OCI-LY7 (cell line): ENCODE data around the gene MOBP. TPM values are rescaled to one million over a fixed set of nuclear protein-coding genes. Genes with fewer than 3 reads are reported as not detected.

Source experiments
- BruUV-seq: library from RNA; stranded (reverse); fragments of 400-500 nt; replicated peaks from 2 replicates; lab custom pipeline; 2021; lab: Mats Ljungman, UMichigan
- CTCF ChIA-PET: fragments of 300-600 bp; sonication (Branson Sonifier 250); formaldehyde crosslinking; loops from one replicate; lab custom pipeline; 2022; ENCODE audit warnings: antibody characterized with exemption; ENCODE audit not compliant: unreplicated experiment; lab: Charles Lee
- POLR2A ChIA-PET: fragments of 300-600 bp; sonication (Branson Sonifier 250); formaldehyde crosslinking; loops from one replicate; lab custom pipeline; 2022; ENCODE audit warnings: antibody characterized with exemption; lab: Charles Lee
- DNase-seq: peaks from one replicate; pipeline ENCODE4 v3.0.0-alpha.2; 2015; ENCODE audit warnings: low spot score
- H2AFZ ChIP-seq: fragments of 200-600 bp; sonication (generic), shearing (Covaris generic); 2 replicates; pipeline ENCODE4 v1.6.1; 2014; ENCODE audit warnings: mild to moderate bottlenecking, antibody characterized with exemption, low read length, moderate library complexity
- H3K27ac ChIP-seq: fragments of 200-600 bp; sonication (generic); 2 replicates; pipeline ENCODE4 v1.5.1; 2014; ENCODE audit warnings: mixed run types, low read depth, mild to moderate bottlenecking, moderate library complexity, low read length, inconsistent platforms; ENCODE audit not compliant: poor library complexity, severe bottlenecking
- H3K36me3 ChIP-seq: fragments of 200-600 bp; sonication (generic); 2 replicates; pipeline ENCODE4 v1.6.1; 2014; ENCODE audit warnings: mild to moderate bottlenecking, antibody characterized with exemption, low read length, moderate library complexity, mixed read lengths; ENCODE audit not compliant: insufficient read depth
- H3K4me1 ChIP-seq: fragments of 200-600 bp; sonication (generic); 2 replicates; pipeline ENCODE4 v1.5.1; 2014; ENCODE audit warnings: mild to moderate bottlenecking, low read length; ENCODE audit not compliant: insufficient read depth, poor library complexity, severe bottlenecking
- H3K4me2 ChIP-seq: fragments of 200-600 bp; sonication (generic); 2 replicates; pipeline ENCODE4 v1.6.1; 2014; ENCODE audit warnings: mild to moderate bottlenecking, low read length
- H3K4me3 ChIP-seq: fragments of 200-600 bp; sonication (generic); 2 replicates; pipeline ENCODE4 v1.5.1; 2014; ENCODE audit warnings: mild to moderate bottlenecking, low read depth, low read length; ENCODE audit not compliant: poor library complexity, severe bottlenecking
- H3K79me2 ChIP-seq: fragments of 200-600 bp; sonication (generic); 2 replicates; pipeline ENCODE4 v1.6.1; 2016; ENCODE audit warnings: low read depth, mild to moderate bottlenecking, low read length, moderate library complexity, mixed read lengths; ENCODE audit not compliant: insufficient read depth
- H3K9me2 ChIP-seq: fragments of 200-600 bp; sonication (generic); 2 replicates; pipeline ENCODE4 v1.6.1; 2016; ENCODE audit warnings: mild to moderate bottlenecking, low read length, mixed read lengths; ENCODE audit not compliant: insufficient read depth
- H3K9me3 ChIP-seq: fragments of 200-600 bp; sonication (generic); 2 replicates; pipeline ENCODE4 v1.6.1; 2014; ENCODE audit warnings: mild to moderate bottlenecking, mixed run types, low read length, mixed read lengths
- H4K20me1 ChIP-seq: fragments of 200-600 bp; sonication (generic); 2 replicates; pipeline ENCODE4 v1.6.1; 2014; ENCODE audit warnings: mild to moderate bottlenecking, antibody characterized with exemption, low read length, moderate library complexity, mixed read lengths; ENCODE audit not compliant: insufficient read depth
- EZH2phosphoT487 ChIP-seq: fragments of 200-600 bp; sonication (generic); IDR thresholded peaks from 2 replicates; pipeline ENCODE4 v1.6.1; 2018; ENCODE audit warnings: low read depth, borderline replicate concordance, mild to moderate bottlenecking, mixed run types, antibody characterized with exemption, low read length, moderate library complexity, mixed read lengths
- intact Hi-C: fragments of 100-400 bp; cut with micrococcal nuclease; formaldehyde crosslinking; loops from one replicate; pipeline ENCODE4 v1.10.0; 2022; ENCODE audit not compliant: unreplicated experiment
- total RNA-seq, 2 experiments: library from RNA; depleted of rRNA in 1 of 2; stranded (reverse); fragments of >200 nt in 1 of 2; shearing (Covaris generic) in 1 of 2; gene quantifications; 2 replicates each; pipeline ENCODE4 v1.2.3, GENCODE V29; 2014 to 2022
- TF ChIP-seq, protein P1 (sequence below): fragments of 200-600 bp; sonication (generic); conservative IDR thresholded peaks from 2 replicates; pipeline ENCODE4 v1.5.1; 2014; ENCODE audit warnings: mild to moderate bottlenecking, antibody characterized with exemption, low read length, moderate library complexity, mixed read lengths

Gene MOBP
- total RNA-seq, 2 experiments from 2014 or later = not detected

DNA sequence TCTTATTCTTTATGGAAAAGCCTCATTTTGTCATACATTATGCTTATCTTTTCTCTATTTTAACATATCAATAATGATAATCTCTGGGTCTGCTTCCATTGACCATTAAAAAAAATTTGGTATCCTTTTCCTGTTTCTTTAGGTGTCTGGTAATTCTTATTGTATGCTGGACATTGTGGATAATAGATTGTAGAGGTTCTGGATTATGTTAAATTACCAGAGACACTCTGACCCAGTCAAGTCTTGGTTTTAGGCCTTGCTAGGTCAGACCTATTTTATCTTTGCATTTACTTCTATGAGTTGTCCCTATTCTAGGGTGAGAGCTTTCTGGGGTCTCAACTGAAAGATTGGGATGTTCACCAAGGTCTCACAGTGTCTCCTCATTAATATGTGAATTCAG, 9.3 kb downstream of the MOBP start:
- BruUV-seq = no TSS peak

DNA sequence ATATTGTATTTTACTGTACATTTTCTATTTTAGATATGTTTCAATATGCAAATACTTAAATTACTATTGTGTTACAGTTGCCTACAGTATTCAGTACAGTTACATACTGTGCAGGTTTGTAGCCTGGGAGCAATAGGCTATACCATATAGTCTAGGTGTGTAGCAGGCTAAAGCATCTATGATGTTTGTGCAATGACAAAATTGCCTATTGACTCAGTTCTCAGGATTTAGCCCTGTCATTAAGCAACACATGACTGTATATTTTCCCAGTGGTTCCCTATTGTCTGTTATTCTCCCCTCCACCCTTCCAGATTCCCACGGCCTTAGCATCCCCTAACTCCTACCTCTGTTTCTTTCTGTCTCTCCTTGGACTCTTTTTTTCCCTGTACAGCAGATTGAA, 10.7 kb downstream of the MOBP start:
- H3K4me3 ChIP-seq = no peak overlapping the region
- no TSS peak for BruUV-seq
- no peak overlapping the region for H3K27ac ChIP-seq
- intact Hi-C loops = no loop called here
- H3K36me3 ChIP-seq = no peaks in the 10 kb centered on the region
- TF ChIP-seq EZH2phosphoT487 = no peak
- TF ChIP-seq, protein P1, sequence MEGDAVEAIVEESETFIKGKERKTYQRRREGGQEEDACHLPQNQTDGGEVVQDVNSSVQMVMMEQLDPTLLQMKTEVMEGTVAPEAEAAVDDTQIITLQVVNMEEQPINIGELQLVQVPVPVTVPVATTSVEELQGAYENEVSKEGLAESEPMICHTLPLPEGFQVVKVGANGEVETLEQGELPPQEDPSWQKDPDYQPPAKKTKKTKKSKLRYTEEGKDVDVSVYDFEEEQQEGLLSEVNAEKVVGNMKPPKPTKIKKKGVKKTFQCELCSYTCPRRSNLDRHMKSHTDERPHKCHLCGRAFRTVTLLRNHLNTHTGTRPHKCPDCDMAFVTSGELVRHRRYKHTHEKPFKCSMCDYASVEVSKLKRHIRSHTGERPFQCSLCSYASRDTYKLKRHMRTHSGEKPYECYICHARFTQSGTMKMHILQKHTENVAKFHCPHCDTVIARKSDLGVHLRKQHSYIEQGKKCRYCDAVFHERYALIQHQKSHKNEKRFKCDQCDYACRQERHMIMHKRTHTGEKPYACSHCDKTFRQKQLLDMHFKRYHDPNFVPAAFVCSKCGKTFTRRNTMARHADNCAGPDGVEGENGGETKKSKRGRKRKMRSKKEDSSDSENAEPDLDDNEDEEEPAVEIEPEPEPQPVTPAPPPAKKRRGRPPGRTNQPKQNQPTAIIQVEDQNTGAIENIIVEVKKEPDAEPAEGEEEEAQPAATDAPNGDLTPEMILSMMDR = no peak
- no peak overlapping the region for H3K4me2 ChIP-seq
- ChIA-PET POLR2A (interaction anchor here (0.6 to 1.4 kb wide), 4 partner anchors 7 to 136 kb away, joined by 4 to 8 read pairs (median 4); no protein-coding TSS in a partner anchor), CTCF (no interaction called here)
- H3K9me3 ChIP-seq = no peaks in the 10 kb centered on the region
- no peak overlapping the region for H2AFZ ChIP-seq
- no peaks in the 10 kb centered on the region for H3K9me2 ChIP-seq
- H3K79me2 ChIP-seq = no peaks in the 10 kb centered on the region
- no peak for DNase-seq
- no peaks in the 10 kb centered on the region for H3K4me1 ChIP-seq
- no peaks in the 10 kb centered on the region for H4K20me1 ChIP-seq

More for the DNA sequence above, 9.3 kb downstream of the MOBP start:
- no peaks in the 10 kb centered on the region for H3K9me3 ChIP-seq
- H2AFZ ChIP-seq = no peak overlapping the region
- no peaks in the 10 kb centered on the region for H4K20me1 ChIP-seq
- intact Hi-C loops = no loop called here
- H3K4me1 ChIP-seq = no peaks in the 10 kb centered on the region
- H3K27ac ChIP-seq = no peak overlapping the region
- no peaks in the 10 kb centered on the region for H3K79me2 ChIP-seq
- TF ChIP-seq, protein P1 = no peak
- no peak for TF ChIP-seq EZH2phosphoT487
- no peaks in the 10 kb centered on the region for H3K9me2 ChIP-seq
- no peak overlapping the region for H3K4me3 ChIP-seq
- POLR2A ChIA-PET = interaction anchor here (1.3 kb wide), 1 partner anchor 10 kb away, joined by 5 read pairs; no protein-coding TSS in a partner anchor
- no peak overlapping the region for H3K4me2 ChIP-seq
- CTCF ChIA-PET = no interaction called here
- no peaks in the 10 kb centered on the region for H3K36me3 ChIP-seq
- DNase-seq = no peak

DNA sequence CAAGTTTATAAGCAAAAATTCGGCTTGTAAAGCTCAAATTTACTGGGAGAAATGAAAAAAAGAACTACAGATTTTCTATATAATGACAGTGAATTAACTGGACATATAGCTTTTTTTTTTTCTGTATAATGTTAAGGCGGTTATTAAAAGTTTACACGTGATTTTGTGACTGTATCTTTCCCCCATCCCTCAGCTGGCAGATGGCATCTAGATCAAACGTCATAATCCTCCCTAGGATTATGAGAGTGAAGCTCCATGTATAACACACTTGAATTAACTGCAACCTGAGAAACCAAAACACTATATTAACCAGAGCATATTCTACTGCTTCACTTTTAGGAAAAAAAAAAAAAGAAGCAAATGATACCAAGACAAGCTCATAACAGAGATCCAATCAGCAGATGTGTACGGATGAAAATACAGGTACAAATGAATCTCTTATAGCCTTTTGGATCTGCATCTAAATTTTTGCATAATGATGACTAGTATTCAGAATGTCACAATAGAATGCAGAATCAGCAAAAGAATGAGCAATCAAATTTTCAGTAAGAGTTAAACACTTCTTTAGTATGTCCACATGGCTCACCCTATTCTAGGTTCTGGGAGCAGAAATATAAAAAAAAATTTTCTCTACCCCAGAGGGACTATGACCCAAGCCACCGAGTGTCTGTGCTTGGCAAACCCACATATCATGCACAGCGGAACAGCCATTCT, 12.4 kb downstream of the MOBP start:
- no peak for DNase-seq
- Histone ChIP-seq H3K4me3 (no peak overlapping the region), H3K4me1 (no peaks in the 10 kb centered on the region), H3K9me3 (no peaks in the 10 kb centered on the region), H2AFZ (no peak overlapping the region), H3K27ac (no peak overlapping the region), H3K36me3 (no peaks in the 10 kb centered on the region), H3K4me2 (no peak overlapping the region), H3K9me2 (no peaks in the 10 kb centered on the region), H3K79me2 (no peaks in the 10 kb centered on the region), H4K20me1 (no peaks in the 10 kb centered on the region)
- BruUV-seq = no TSS peak
- CTCF ChIA-PET = no interaction called here
- intact Hi-C loops = no loop called here
- TF ChIP-seq EZH2phosphoT487 = no peak
- TF ChIP-seq, protein P1 = no peak
- POLR2A ChIA-PET = interaction anchor here (0.6 to 1.1 kb wide), 3 partner anchors 13 to 1148 kb away, joined by 3 to 4 read pairs (median 3); partner anchors contain the start of gene MOBP
